HepG2 (cell line): ENCODE data around the gene NUBP1. TPM values are rescaled to one million over a fixed set of nuclear protein-coding genes. Genes with fewer than 3 reads are reported as not detected.

Experiments used
- IKZF4 ChIP-seq: sonication (generic); formaldehyde crosslinking; IDR thresholded peaks from 2 replicates; pipeline ENCODE4 v1.5.1; 2020; ENCODE audit warnings: borderline replicate concordance, mild to moderate bottlenecking, low read depth, missing genetic modification reagents; ENCODE audit errors: not compliant biosample characterization
- POLR2AphosphoS2 ChIP-seq: IDR thresholded peaks from 2 replicates; pipeline ENCODE4 v1.6.1; 2011; ENCODE audit warnings: low read depth, low read length, improper control_type of control experiment
- RORA ChIP-seq: sonication (generic); formaldehyde crosslinking; IDR thresholded peaks from 2 replicates; pipeline ENCODE4 v1.5.0; 2020; ENCODE audit warnings: mild to moderate bottlenecking, missing genetic modification reagents, moderate library complexity
- TBL1XR1 ChIP-seq: fragments of 150-350 bp; IDR thresholded peaks from 2 replicates; pipeline ENCODE4 v1.6.1; 2014; ENCODE audit warnings: borderline replicate concordance, low read length; ENCODE audit not compliant: partially characterized antibody
- TBP ChIP-seq: sonication (generic); formaldehyde crosslinking; IDR thresholded peaks from 2 replicates; pipeline ENCODE4 v1.5.0; 2020; ENCODE audit warnings: missing genetic modification reagents
- ZNF253 ChIP-seq: sonication (generic); formaldehyde crosslinking; IDR thresholded peaks from 2 replicates; pipeline ENCODE4 v1.8.0; 2022; ENCODE audit warnings: mild to moderate bottlenecking, missing genetic modification reagents, borderline replicate concordance
- ZNF577 ChIP-seq: sonication (generic); formaldehyde crosslinking; IDR thresholded peaks from 2 replicates; pipeline ENCODE4 v1.4.0; 2020; ENCODE audit warnings: mild to moderate bottlenecking, low read depth, missing genetic modification reagents, borderline replicate concordance
- ZNF788 ChIP-seq: sonication (generic); formaldehyde crosslinking; IDR thresholded peaks from 2 replicates; pipeline ENCODE4 v1.5.0; 2020; ENCODE audit warnings: mild to moderate bottlenecking, missing genetic modification reagents, borderline replicate concordance
- polyA plus RNA-seq, 8 experiments: library from polyadenylated mRNA; depleted of rRNA in 3 of 8; stranded (reverse) in 7 of 8; unstranded in 1 of 8; fragments of >200 nt; fragmentation: Illumina TruSeq in 4 of 8; extraction: Trizol in 4 of 8; gene quantifications; 2 replicates each; pipeline versions ENCODE4 v1.2.1 to v1.2.3, GENCODE V29; 2011 to 2016; ENCODE audit warnings: low read depth in 4 of 8, missing spikeins in 1 of 8, mixed read lengths in 1 of 8; ENCODE audit not compliant: insufficient read depth in 1 of 8
- total RNA-seq, 5 experiments: library from RNA; depleted of rRNA; stranded (reverse); fragments of >200 nt; fragmentation: Illumina TruSeq; extraction: Trizol; gene quantifications; 2 replicates each; pipeline ENCODE4 v1.2.3, GENCODE V29; 2016; ENCODE audit warnings: low read depth in 1 of 5
- TF ChIP-seq, protein P1 (sequence below): sonication (generic); formaldehyde crosslinking; IDR thresholded peaks from 2 replicates; pipeline ENCODE4 v1.5.1; 2020; ENCODE audit warnings: missing genetic modification reagents, mild to moderate bottlenecking, borderline replicate concordance
- TF ChIP-seq, protein P2 (sequence below): sonication (generic); formaldehyde crosslinking; IDR thresholded peaks from 2 replicates; pipeline ENCODE4 v1.4.0; 2020; ENCODE audit warnings: missing genetic modification reagents, borderline replicate concordance
- TF ChIP-seq, protein P3 (sequence below), 2 experiments: sonication (generic) in 1 of 2; formaldehyde crosslinking in 1 of 2; IDR thresholded peaks; 2 replicates each; pipeline versions ENCODE4 v1.6.1 to v1.9.0; 2014 to 2022; ENCODE audit warnings: antibody characterized with exemption in 1 of 2, borderline replicate concordance in 1 of 2, inconsistent platforms in 1 of 2, low read depth in 1 of 2, missing genetic modification reagents in 1 of 2
- TF ChIP-seq, protein P4 (sequence below): sonication (generic); formaldehyde crosslinking; IDR thresholded peaks from 2 replicates; pipeline ENCODE4 v1.4.0; 2020; ENCODE audit warnings: mild to moderate bottlenecking, missing genetic modification reagents
- TF ChIP-seq, protein P5 (sequence below): sonication (generic); formaldehyde crosslinking; IDR thresholded peaks from 2 replicates; pipeline ENCODE4 v1.5.0; 2020; ENCODE audit warnings: missing genetic modification reagents

Gene NUBP1
- total and polyA plus RNA-seq, 2 of the 13 experiments (the other 11 are each of a cell fraction or from before 2014, with no cell fraction given) = 53.5 to 70.4 TPM

DNA sequence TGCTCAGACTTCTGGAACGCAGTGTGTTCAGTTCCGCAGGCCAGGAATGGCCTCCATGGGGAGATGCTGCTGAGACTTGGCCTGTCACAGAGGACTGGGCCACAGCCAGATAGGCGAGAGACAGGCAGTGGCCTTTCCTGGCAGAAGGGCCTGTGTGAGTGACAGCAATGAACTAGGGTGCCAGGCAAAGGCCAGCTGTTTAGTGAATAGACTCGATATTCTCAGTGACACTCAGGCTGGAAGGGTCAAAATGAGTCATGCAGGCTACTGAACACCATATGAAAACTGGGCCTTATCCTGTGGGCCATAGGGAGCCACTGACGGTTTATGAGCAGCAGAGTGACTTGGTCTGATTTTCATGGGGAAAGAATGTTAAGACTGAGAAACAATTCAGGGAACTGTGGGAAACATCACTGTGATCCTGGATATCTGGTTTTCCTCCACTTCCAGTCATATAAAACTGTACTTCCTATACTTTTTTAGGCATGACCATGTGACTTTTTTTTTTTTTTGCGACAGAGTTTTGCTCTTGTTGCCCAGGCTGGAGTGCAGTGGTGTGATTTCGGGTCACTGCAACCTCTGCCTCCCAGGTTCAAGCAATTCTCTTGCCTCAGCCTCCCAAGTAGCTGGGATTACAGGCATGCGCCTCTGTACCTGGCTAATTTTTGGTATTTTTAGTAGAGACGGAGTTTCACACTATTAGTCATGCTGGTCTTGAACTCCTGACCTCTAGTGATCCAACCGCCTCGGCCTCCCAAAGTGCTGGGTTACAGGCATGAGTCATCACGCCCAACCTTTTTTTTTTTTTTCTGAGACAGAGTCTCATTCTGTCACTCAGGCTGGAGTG, 5.2 kb upstream of the NUBP1 start (continued):
- no peak for TF ChIP-seq TBL1XR1
- no peak for TF ChIP-seq ZNF788 (CRISPR knock-in tag)
- TF ChIP-seq ZNF577 = no peak
- no peak for TF ChIP-seq IKZF4 (CRISPR knock-in tag)
- TF ChIP-seq TBP = no peak
- no peak for TF ChIP-seq RORA
- no peak for TF ChIP-seq POLR2AphosphoS2
- TF ChIP-seq, protein P1, sequence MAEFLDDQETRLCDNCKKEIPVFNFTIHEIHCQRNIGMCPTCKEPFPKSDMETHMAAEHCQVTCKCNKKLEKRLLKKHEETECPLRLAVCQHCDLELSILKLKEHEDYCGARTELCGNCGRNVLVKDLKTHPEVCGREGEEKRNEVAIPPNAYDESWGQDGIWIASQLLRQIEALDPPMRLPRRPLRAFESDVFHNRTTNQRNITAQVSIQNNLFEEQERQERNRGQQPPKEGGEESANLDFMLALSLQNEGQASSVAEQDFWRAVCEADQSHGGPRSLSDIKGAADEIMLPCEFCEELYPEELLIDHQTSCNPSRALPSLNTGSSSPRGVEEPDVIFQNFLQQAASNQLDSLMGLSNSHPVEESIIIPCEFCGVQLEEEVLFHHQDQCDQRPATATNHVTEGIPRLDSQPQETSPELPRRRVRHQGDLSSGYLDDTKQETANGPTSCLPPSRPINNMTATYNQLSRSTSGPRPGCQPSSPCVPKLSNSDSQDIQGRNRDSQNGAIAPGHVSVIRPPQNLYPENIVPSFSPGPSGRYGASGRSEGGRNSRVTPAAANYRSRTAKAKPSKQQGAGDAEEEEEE (CRISPR knock-in tag) = no peak
- TF ChIP-seq, protein P2, sequence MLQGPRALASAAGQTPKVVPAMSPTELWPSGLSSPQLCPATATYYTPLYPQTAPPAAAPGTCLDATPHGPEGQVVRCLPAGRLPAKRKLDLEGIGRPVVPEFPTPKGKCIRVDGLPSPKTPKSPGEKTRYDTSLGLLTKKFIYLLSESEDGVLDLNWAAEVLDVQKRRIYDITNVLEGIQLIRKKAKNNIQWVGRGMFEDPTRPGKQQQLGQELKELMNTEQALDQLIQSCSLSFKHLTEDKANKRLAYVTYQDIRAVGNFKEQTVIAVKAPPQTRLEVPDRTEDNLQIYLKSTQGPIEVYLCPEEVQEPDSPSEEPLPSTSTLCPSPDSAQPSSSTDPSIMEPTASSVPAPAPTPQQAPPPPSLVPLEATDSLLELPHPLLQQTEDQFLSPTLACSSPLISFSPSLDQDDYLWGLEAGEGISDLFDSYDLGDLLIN (CRISPR knock-in tag) = no peak
- TF ChIP-seq ZNF253 (CRISPR knock-in tag) = no peak
- TF ChIP-seq, protein P3, sequence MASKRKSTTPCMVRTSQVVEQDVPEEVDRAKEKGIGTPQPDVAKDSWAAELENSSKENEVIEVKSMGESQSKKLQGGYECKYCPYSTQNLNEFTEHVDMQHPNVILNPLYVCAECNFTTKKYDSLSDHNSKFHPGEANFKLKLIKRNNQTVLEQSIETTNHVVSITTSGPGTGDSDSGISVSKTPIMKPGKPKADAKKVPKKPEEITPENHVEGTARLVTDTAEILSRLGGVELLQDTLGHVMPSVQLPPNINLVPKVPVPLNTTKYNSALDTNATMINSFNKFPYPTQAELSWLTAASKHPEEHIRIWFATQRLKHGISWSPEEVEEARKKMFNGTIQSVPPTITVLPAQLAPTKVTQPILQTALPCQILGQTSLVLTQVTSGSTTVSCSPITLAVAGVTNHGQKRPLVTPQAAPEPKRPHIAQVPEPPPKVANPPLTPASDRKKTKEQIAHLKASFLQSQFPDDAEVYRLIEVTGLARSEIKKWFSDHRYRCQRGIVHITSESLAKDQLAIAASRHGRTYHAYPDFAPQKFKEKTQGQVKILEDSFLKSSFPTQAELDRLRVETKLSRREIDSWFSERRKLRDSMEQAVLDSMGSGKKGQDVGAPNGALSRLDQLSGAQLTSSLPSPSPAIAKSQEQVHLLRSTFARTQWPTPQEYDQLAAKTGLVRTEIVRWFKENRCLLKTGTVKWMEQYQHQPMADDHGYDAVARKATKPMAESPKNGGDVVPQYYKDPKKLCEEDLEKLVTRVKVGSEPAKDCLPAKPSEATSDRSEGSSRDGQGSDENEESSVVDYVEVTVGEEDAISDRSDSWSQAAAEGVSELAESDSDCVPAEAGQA (IDR thresholded peaks at IDR 0.05; ENCODE audit: low read depth) = no peak
- TF ChIP-seq, protein P3 (CRISPR knock-in tag; IDR thresholded peaks at IDR 0.05; ENCODE audit: borderline replicate concordance) = no peak; the same call in 1 of the 2 replicates
- TF ChIP-seq, protein P4, sequence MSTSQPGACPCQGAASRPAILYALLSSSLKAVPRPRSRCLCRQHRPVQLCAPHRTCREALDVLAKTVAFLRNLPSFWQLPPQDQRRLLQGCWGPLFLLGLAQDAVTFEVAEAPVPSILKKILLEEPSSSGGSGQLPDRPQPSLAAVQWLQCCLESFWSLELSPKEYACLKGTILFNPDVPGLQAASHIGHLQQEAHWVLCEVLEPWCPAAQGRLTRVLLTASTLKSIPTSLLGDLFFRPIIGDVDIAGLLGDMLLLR (CRISPR knock-in tag) = no peak
- TF ChIP-seq, protein P5, sequence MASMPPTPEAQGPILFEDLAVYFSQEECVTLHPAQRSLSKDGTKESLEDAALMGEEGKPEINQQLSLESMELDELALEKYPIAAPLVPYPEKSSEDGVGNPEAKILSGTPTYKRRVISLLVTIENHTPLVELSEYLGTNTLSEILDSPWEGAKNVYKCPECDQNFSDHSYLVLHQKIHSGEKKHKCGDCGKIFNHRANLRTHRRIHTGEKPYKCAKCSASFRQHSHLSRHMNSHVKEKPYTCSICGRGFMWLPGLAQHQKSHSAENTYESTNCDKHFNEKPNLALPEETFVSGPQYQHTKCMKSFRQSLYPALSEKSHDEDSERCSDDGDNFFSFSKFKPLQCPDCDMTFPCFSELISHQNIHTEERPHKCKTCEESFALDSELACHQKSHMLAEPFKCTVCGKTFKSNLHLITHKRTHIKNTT (CRISPR knock-in tag) = no peak
